CD14-positive monocyte (primary cell): ENCODE measurements around the gene GNAT2. TPM values are rescaled to one million over a fixed set of nuclear protein-coding genes. Genes with fewer than 3 reads are reported as not detected.
A peak's percentile ranks its signal among the peaks of the same experiment; 100 is the strongest.

ENCODE experiments used
- DNase-seq, 3 donors: peaks; one replicate each; pipeline ENCODE4 v3.0.0-alpha.2; 2011 to 2022
- H2AFZ ChIP-seq: 2 replicates; pipeline ENCODE4 v1.6.0; 2012; ENCODE audit warnings: mild to moderate bottlenecking, low read depth, low read length, inconsistent platforms; ENCODE audit not compliant: insufficient read depth, poor library complexity, severe bottlenecking
- H3K27ac ChIP-seq, 2 donors: 1 replicate in 1 of 2; 2 replicates in 1 of 2; pipeline ENCODE4 v1.5.1; 2012 to 2013; ENCODE audit warnings: low read length in 2 of 2, control low read depth in 1 of 2, inconsistent platforms in 1 of 2, low read depth in 1 of 2, mild to moderate bottlenecking in 1 of 2
- H3K27me3 ChIP-seq, 2 donors: one replicate each; pipeline versions ENCODE4 v1.6.0 to v1.6.1; 2011 to 2013; ENCODE audit warnings: low read length in 2 of 2; ENCODE audit not compliant: control insufficient read depth in 2 of 2, insufficient read depth in 2 of 2
- H3K36me3 ChIP-seq, 2 donors: replicated peaks in 1 of 2; 1 replicate in 1 of 2; 2 replicates in 1 of 2; pipeline versions ENCODE4 v1.5.1 to v1.6.1; 2012 to 2013; ENCODE audit warnings: low read length in 2 of 2, control low read depth in 1 of 2, inconsistent platforms in 1 of 2, mild to moderate bottlenecking in 1 of 2; ENCODE audit not compliant: insufficient read depth in 2 of 2, control insufficient read depth in 1 of 2
- H3K4me1 ChIP-seq, 2 donors: 1 replicate in 1 of 2; 2 replicates in 1 of 2; pipeline versions ENCODE4 v1.5.1 to v1.6.1; 2012 to 2013; ENCODE audit warnings: low read length in 2 of 2, control low read depth in 1 of 2, inconsistent platforms in 1 of 2, mild to moderate bottlenecking in 1 of 2, moderate library complexity in 1 of 2; ENCODE audit not compliant: insufficient read depth in 2 of 2, control insufficient read depth in 1 of 2
- H3K4me2 ChIP-seq: replicated peaks from 2 replicates; pipeline ENCODE3; 2012; ENCODE audit warnings: low read length, moderate library complexity, mild to moderate bottlenecking; ENCODE audit not compliant: poor library complexity, severe bottlenecking; ENCODE audit errors: extremely low read depth
- H3K4me3 ChIP-seq, 3 experiments: fragments of 200-600 bp in 1 of 3; sonication (generic) in 1 of 3; replicated peaks in 1 of 3; 1 replicate in 2 of 3; 2 replicates in 1 of 3; pipeline ENCODE4 v1.5.1; 2011 to 2013; ENCODE audit warnings: low read length in 3 of 3, mild to moderate bottlenecking in 3 of 3, control low read depth in 2 of 3, low read depth in 2 of 3, inconsistent platforms in 1 of 3, moderate library complexity in 1 of 3
- H3K79me2 ChIP-seq: 2 replicates; pipeline ENCODE4 v1.6.0; 2012; ENCODE audit warnings: mild to moderate bottlenecking, control low read depth, inconsistent platforms, low read length, moderate library complexity; ENCODE audit not compliant: insufficient read depth
- H3K9ac ChIP-seq: 2 replicates; pipeline ENCODE4 v1.6.0; 2017; ENCODE audit warnings: low read length, mild to moderate bottlenecking; ENCODE audit not compliant: insufficient read depth, poor library complexity, severe bottlenecking
- H3K9me3 ChIP-seq, 2 donors: replicated peaks in 1 of 2; 1 replicate in 1 of 2; 2 replicates in 1 of 2; pipeline versions ENCODE4 v1.5.1 to v1.6.1; 2012 to 2013; ENCODE audit warnings: low read length in 2 of 2, control low read depth in 1 of 2; ENCODE audit not compliant: control insufficient read depth in 1 of 2, insufficient read depth in 1 of 2
- H4K20me1 ChIP-seq: 2 replicates; pipeline ENCODE4 v1.6.0; 2012; ENCODE audit warnings: mild to moderate bottlenecking, low read length, control low read depth, moderate library complexity; ENCODE audit not compliant: insufficient read depth
- H3K27ac Mint-ChIP-seq, 7 donors: one replicate each; pipeline ENCODE4 v1.8.0; 2020; ENCODE audit warnings: mild to moderate bottlenecking in 7 of 7, mixed read lengths in 7 of 7, moderate library complexity in 6 of 7, inconsistent platforms in 2 of 7
- H3K27me3 Mint-ChIP-seq, 3 donors: one replicate each; pipeline ENCODE4 v1.8.0; 2021 to 2022; ENCODE audit warnings: low read depth in 3 of 3, mild to moderate bottlenecking in 3 of 3, mixed read lengths in 3 of 3, moderate library complexity in 3 of 3, inconsistent platforms in 1 of 3
- H3K36me3 Mint-ChIP-seq, 2 donors: one replicate each; pipeline ENCODE4 v1.8.0; 2020; ENCODE audit warnings: mixed read lengths in 2 of 2, inconsistent platforms in 1 of 2, mild to moderate bottlenecking in 1 of 2
- H3K4me1 Mint-ChIP-seq: one replicate; pipeline ENCODE4 v1.8.0; 2020; ENCODE audit warnings: mild to moderate bottlenecking, mixed read lengths
- H3K4me3 Mint-ChIP-seq, 2 donors: one replicate each; pipeline ENCODE4 v1.8.0; 2020; ENCODE audit warnings: mild to moderate bottlenecking in 2 of 2, mixed read lengths in 2 of 2, moderate library complexity in 1 of 2
- H3K9me3 Mint-ChIP-seq, 7 donors: one replicate each; pipeline ENCODE4 v1.8.0; 2020 to 2022; ENCODE audit warnings: mixed read lengths in 7 of 7, mild to moderate bottlenecking in 6 of 7, moderate library complexity in 6 of 7, inconsistent platforms in 2 of 7
- WGBS: methylation state at CpG from one replicate; pipeline ENCODE4 v1.1.5; 2013; ENCODE audit warnings: missing lambda C conversion rate; ENCODE audit not compliant: insufficient coverage; 5-methylcytosine and 5-hydroxymethylcytosine counted together
- intact Hi-C, 2 donors: fragments of 100-400 bp; cut with micrococcal nuclease; formaldehyde crosslinking; loops; one replicate each; pipeline versions ENCODE4 v1.15.0 to v1.15.1; 2023
- polyA plus RNA-seq, 3 donors: library from polyadenylated mRNA; depleted of rRNA in 1 of 3; unstranded in 2 of 3; stranded (reverse) in 1 of 3; fragments of 300-500 nt in 2 of 3; fragments of >200 nt in 1 of 3; fragmentation: Illumina TruSeq in 2 of 3; gene quantifications; 1 replicate in 2 of 3; 2 replicates in 1 of 3; pipeline ENCODE4 v1.2.3, GENCODE V29; 2012 to 2021
- TF ChIP-seq, protein P1 (sequence below): fragments of 200-600 bp; IDR thresholded peaks from one replicate; pipeline ENCODE4 v1.8.0; 2022; ENCODE audit warnings: antibody characterized with exemption, mild to moderate bottlenecking

Gene GNAT2
- polyA plus RNA-seq, 3 donors, result 0.05 TPM; not detected in 2

DNA sequence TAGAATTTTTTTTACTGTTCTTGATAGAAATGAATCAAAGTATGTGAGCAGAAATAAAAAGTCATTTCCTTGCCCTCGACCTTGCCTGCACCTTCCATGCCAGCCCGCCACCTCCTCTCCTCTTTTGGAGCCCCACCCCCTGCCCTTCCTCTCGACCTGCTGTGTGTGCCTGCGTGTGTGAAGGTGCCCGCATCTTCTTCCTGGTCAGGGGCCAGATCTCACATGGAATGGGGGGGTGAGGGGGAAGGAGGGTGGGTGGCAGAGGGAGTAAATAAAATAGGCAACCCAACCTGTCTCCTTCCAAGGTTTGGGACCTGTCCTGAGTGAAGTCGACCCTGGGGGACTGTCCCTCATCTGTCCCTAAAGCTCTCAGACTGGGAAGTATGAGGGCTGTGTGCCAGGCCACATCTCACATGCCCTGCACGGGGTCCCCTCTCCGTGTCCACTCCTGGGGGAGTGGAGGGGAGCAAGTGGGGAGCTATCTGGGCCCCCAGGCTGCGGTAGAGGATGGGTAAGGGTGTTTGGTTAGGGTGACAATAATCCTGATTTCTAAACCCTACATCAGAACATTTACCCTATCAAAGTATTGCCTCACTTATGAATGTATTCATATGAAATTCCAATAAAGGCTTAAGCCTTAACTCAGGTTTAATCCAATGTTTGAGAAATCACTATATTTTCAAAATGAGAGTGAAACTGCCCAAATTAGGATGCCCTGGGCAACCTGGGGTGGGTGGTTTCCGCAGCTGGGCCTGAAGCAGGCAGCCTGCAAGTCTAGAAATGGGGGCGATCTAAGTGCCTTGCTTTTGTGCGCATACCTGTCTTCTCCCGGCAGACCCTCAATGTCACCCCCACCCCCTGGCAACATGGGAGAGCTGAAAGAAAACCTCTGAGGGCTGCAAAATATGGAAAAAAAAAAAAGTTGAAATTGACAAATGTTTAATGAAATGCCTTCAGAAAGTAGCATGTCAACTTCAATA lies 15.6 kb upstream of the GNAT2 start:
- no peaks in the 10 kb centered on the region for H3K79me2 ChIP-seq
- TF ChIP-seq, protein P1, sequence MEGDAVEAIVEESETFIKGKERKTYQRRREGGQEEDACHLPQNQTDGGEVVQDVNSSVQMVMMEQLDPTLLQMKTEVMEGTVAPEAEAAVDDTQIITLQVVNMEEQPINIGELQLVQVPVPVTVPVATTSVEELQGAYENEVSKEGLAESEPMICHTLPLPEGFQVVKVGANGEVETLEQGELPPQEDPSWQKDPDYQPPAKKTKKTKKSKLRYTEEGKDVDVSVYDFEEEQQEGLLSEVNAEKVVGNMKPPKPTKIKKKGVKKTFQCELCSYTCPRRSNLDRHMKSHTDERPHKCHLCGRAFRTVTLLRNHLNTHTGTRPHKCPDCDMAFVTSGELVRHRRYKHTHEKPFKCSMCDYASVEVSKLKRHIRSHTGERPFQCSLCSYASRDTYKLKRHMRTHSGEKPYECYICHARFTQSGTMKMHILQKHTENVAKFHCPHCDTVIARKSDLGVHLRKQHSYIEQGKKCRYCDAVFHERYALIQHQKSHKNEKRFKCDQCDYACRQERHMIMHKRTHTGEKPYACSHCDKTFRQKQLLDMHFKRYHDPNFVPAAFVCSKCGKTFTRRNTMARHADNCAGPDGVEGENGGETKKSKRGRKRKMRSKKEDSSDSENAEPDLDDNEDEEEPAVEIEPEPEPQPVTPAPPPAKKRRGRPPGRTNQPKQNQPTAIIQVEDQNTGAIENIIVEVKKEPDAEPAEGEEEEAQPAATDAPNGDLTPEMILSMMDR, result no peak
- H3K9ac ChIP-seq, result no peak overlapping the region
- no peak overlapping the region for H2AFZ ChIP-seq
- H3K4me1 Mint-ChIP-seq, result peaks cover 21% of the 10 kb centered on the region
- H3K36me3 ChIP-seq, result peaks cover 24 to 26% of the 10 kb centered on the region in 2 donors
- WGBS, result 33% methylated on average over 3 of the region's 13 CpGs
- H3K4me1 ChIP-seq, result peaks cover 16 to 20% of the 10 kb centered on the region in 2 donors
- peak in 1 of 3 donors; percentile 3 for DNase-seq
- H3K27ac ChIP-seq, result no peak overlapping the region
- no peak overlapping the region for H3K4me3 ChIP-seq
- H3K27ac Mint-ChIP-seq, result peak overlapping the region in 3 of 7 donors; percentile 8 to 33 (median 14)
- no peaks in the 10 kb centered on the region for H3K27me3 ChIP-seq
- peaks cover 25% of the 10 kb centered on the region for H4K20me1 ChIP-seq
- no peak overlapping the region for H3K4me3 Mint-ChIP-seq
- intact Hi-C loops, result loop anchor here in 1 of 2 donors (5.0 kb wide), 1 partner anchor 38 kb away; no protein-coding TSS in a partner anchor
- peaks cover 20 to 25% of the 10 kb centered on the region in 2 donors for H3K36me3 Mint-ChIP-seq
- no peaks in the 10 kb centered on the region for H3K9me3 Mint-ChIP-seq
- H3K4me2 ChIP-seq, result no peak overlapping the region
- no peaks in the 10 kb centered on the region for H3K9me3 ChIP-seq
- peaks cover 0 to 11% (median 8%) of the 10 kb centered on the region in 3 donors for H3K27me3 Mint-ChIP-seq

DNA sequence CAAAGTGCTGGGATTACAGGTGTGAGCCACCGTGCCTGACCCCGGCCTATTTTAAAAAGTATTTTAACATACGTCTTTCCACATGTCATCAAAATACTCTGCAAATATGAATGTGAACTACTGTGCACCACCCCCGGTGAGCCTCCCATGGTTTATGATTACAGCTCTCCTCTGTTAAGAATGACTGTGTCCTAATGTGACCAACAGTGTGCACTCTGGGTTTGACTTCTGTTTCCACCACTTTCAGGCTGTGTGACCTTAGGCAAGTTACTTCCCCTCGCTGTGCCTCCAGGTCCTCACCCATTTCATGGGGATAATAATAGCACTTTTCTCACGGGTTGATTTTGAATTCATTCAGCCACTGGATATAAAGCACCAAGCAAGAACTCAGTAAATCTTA lies 14.9 kb upstream of the GNAT2 start:
- TF ChIP-seq, protein P1, result no peak
- Mint-ChIP-seq H3K4me1 (peaks cover 21% of the 10 kb centered on the region), H3K9me3 (peaks cover 0 to 2% (median 0%) of the 10 kb centered on the region in 7 donors), H3K36me3 (peaks cover 28 to 33% of the 10 kb centered on the region in 2 donors), H3K4me3 (no peak overlapping the region), H3K27ac (peak overlapping the region in 3 of 7 donors; percentile 1 to 68 (median 33)), H3K27me3 (peaks cover 0 to 11% (median 6%) of the 10 kb centered on the region in 3 donors)
- H3K4me2 ChIP-seq, result no peak overlapping the region
- H3K9me3 ChIP-seq, result no peaks in the 10 kb centered on the region
- H3K27me3 ChIP-seq, result no peaks in the 10 kb centered on the region
- H3K4me3 ChIP-seq, result no peak overlapping the region
- no peak overlapping the region for H2AFZ ChIP-seq
- H3K9ac ChIP-seq, result no peak overlapping the region
- peak in 1 of 3 donors; percentile 13 for DNase-seq
- intact Hi-C loops, result no loop called here
- no peaks in the 10 kb centered on the region for H3K79me2 ChIP-seq
- peaks cover 16 to 20% of the 10 kb centered on the region in 2 donors for H3K4me1 ChIP-seq
- 93% methylated on average over 3 of the region's 6 CpGs for WGBS
- H3K36me3 ChIP-seq, result peaks cover 31 to 34% of the 10 kb centered on the region in 2 donors
- no peak overlapping the region for H3K27ac ChIP-seq
- peaks cover 33% of the 10 kb centered on the region for H4K20me1 ChIP-seq
